ENCODE results near the gene PPIP5K1. TPM values are rescaled to one million over a fixed set of nuclear protein-coding genes. Genes with fewer than 3 reads are reported as not detected.

The PPIP5K1 gene
- total and polyA plus RNA-seq, 9 of the 15 experiments (the other 6 are each of a cell fraction or from before 2014, with no cell fraction given) = 2.5 to 74.6 (median 35.1) TPM

GRCh38 chr15:43492673-43493601 lies 97.1 kb downstream of the PPIP5K1 start, which contains the start of gene TP53BP1 (continued):
- TF ChIP-seq ZNF436 (CRISPR knock-in tag; IDR thresholded peaks at IDR 0.05) = no peak
- no peak for TF ChIP-seq THAP12 (CRISPR knock-in tag; IDR thresholded peaks at IDR 0.05)
- no peak for TF ChIP-seq FOXK2 (conservative IDR thresholded peaks at IDR 0.05 in 1 of 2, IDR thresholded peaks at IDR 0.05 in 1 of 2; ENCODE audit: low read depth in 2 of 2)
- TF ChIP-seq KDM5B (IDR thresholded peaks at IDR 0.05; ENCODE audit: insufficient replicate concordance, low read depth, low read length) = peak; percentile 36
- no peak for TF ChIP-seq SAFB (IDR thresholded peaks at IDR 0.05; ENCODE audit: borderline replicate concordance, low read depth, low read length)
- TF ChIP-seq MNT (conservative IDR thresholded peaks at IDR 0.05) = peak; percentile 61 to 83; a peak in 2 of 4 replicates
- TF ChIP-seq NR2C1 (IDR thresholded peaks at IDR 0.05) = no peak
- 0 out of 2 replicates have a peak, but pooled peaks have one; percentile 6 for TF ChIP-seq NR2C1 (tag; IDR thresholded peaks at IDR 0.05)
- no peak for TF ChIP-seq TAF7 (tag; IDR thresholded peaks at IDR 0.05)
- no peak for TF ChIP-seq ZNF583 (CRISPR knock-in tag; IDR thresholded peaks at IDR 0.05)
- peak; percentile 95 for TF ChIP-seq NKRF (IDR thresholded peaks at IDR 0.05; ENCODE audit: borderline replicate concordance)
- TF ChIP-seq AFF1 (IDR thresholded peaks at IDR 0.05; ENCODE audit: low read depth in 1 of 2, partially characterized antibody in 2 of 2) = peak in 1 of 2 experiments; percentile 47
- no peak for TF ChIP-seq GTF2A2 (tag; IDR thresholded peaks at IDR 0.05)
- peak; percentile 29 for TF ChIP-seq SMAD1 (IDR thresholded peaks at IDR 0.05; ENCODE audit: low read depth, low read length, partially characterized antibody)
- no peak for TF ChIP-seq CREBBP (IDR thresholded peaks at IDR 0.05; ENCODE audit: low read depth, low read length)

All from K562 (cell line).